OCI-LY7 (cell line): ENCODE results near the gene SH2D3C.

ENCODE experiments used
- EZH2phosphoT487 ChIP-seq: fragments of 200-600 bp; sonication (generic); IDR thresholded peaks from 2 replicates; pipeline ENCODE4 v1.6.1; 2018; ENCODE audit warnings: low read depth, borderline replicate concordance, mild to moderate bottlenecking, mixed run types, antibody characterized with exemption, low read length, moderate library complexity, mixed read lengths
- TF ChIP-seq, protein P1 (sequence below): fragments of 200-600 bp; sonication (generic); conservative IDR thresholded peaks from 2 replicates; pipeline ENCODE4 v1.5.1; 2014; ENCODE audit warnings: mild to moderate bottlenecking, antibody characterized with exemption, low read length, moderate library complexity, mixed read lengths

DNA sequence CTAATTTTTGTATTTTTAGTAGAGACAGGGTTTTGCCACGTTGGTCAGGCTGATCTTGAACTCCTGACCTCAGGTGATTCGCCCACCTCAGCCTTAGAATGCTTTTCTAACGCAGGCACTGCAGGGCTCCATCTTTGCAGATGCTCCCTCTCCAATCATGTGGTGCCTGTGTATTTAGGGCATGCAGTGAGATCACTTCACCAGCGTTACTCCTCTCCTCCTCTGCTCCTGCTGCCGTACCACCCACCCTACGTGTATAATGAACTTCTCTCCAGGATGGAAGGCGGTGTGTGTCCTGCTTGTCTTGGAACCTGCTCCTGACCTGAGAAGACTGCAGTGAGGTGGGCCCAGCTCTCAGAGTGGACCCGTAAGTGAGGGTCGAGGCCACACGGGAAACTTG, 85.3 kb downstream of the SH2D3C start:
- TF ChIP-seq, protein P1, sequence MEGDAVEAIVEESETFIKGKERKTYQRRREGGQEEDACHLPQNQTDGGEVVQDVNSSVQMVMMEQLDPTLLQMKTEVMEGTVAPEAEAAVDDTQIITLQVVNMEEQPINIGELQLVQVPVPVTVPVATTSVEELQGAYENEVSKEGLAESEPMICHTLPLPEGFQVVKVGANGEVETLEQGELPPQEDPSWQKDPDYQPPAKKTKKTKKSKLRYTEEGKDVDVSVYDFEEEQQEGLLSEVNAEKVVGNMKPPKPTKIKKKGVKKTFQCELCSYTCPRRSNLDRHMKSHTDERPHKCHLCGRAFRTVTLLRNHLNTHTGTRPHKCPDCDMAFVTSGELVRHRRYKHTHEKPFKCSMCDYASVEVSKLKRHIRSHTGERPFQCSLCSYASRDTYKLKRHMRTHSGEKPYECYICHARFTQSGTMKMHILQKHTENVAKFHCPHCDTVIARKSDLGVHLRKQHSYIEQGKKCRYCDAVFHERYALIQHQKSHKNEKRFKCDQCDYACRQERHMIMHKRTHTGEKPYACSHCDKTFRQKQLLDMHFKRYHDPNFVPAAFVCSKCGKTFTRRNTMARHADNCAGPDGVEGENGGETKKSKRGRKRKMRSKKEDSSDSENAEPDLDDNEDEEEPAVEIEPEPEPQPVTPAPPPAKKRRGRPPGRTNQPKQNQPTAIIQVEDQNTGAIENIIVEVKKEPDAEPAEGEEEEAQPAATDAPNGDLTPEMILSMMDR: no peak
- no peak for TF ChIP-seq EZH2phosphoT487
